GM23338 (cell line): ENCODE measurements around the gene WRAP53. TPM values are rescaled to one million over a fixed set of nuclear protein-coding genes. Genes with fewer than 3 reads are reported as not detected.
"Not testable (repeated sequence)": the region's sequence is repeated elsewhere in the genome, so short reads cannot be mapped to it uniquely, and the experiment has no call there.

ENCODE experiments used
- ATAC-seq: fragments of 200-7000 bp; cut with Tn5 transposase; 3 replicates; pipeline ENCODE4 v1.9.1; 2020
- DNase-seq: peaks from one replicate; pipeline ENCODE4 v3.0.0-alpha.2; 2015; ENCODE audit warnings: low spot score
- H2AFZ ChIP-seq: fragments of 200-600 bp; sonication (generic); 2 replicates; pipeline ENCODE4 v1.8.0; 2016; ENCODE audit warnings: antibody characterized with exemption, mild to moderate bottlenecking, moderate library complexity
- H3F3A ChIP-seq: fragments of 200-600 bp; sonication (generic); replicated peaks from 2 replicates; pipeline ENCODE4 v1.8.0; 2017; ENCODE audit warnings: antibody characterized with exemption, mixed run types, low read depth
- H3K27ac ChIP-seq: fragments of 200-600 bp; sonication (generic); 2 replicates; pipeline ENCODE4 v1.6.1; 2016; ENCODE audit warnings: low read depth
- H3K27me3 ChIP-seq: fragments of 200-600 bp; sonication (generic); 2 replicates; pipeline ENCODE4 v1.8.0; 2016; ENCODE audit warnings: mild to moderate bottlenecking, mixed run types, moderate library complexity; ENCODE audit not compliant: insufficient read depth
- H3K36me3 ChIP-seq: fragments of 200-600 bp; sonication (generic); 2 replicates; pipeline ENCODE4 v1.8.0; 2016; ENCODE audit warnings: mild to moderate bottlenecking; ENCODE audit not compliant: insufficient read depth
- H3K4me1 ChIP-seq: fragments of 200-600 bp; sonication (generic); 2 replicates; pipeline ENCODE4 v1.8.0; 2016; ENCODE audit warnings: mild to moderate bottlenecking, moderate library complexity; ENCODE audit not compliant: insufficient read depth
- H3K4me2 ChIP-seq: fragments of 200-600 bp; sonication (generic); 2 replicates; pipeline ENCODE4 v1.7.1; 2017; ENCODE audit warnings: mixed run types
- H3K4me3 ChIP-seq: fragments of 200-600 bp; sonication (generic); 2 replicates; pipeline ENCODE4 v1.6.1; 2016; ENCODE audit warnings: mixed run types
- H3K79me2 ChIP-seq: fragments of 200-600 bp; sonication (generic); replicated peaks from 2 replicates; pipeline ENCODE4 v1.8.0; 2017; ENCODE audit warnings: mild to moderate bottlenecking; ENCODE audit not compliant: insufficient read depth
- H3K9me2 ChIP-seq: fragments of 200-600 bp; sonication (generic); 2 replicates; pipeline ENCODE4 v1.8.0; 2017; ENCODE audit not compliant: insufficient read depth
- H4K20me1 ChIP-seq: fragments of 200-600 bp; sonication (generic); replicated peaks from 2 replicates; pipeline ENCODE4 v1.8.0; 2017; ENCODE audit warnings: mild to moderate bottlenecking; ENCODE audit not compliant: insufficient read depth
- H3K27ac Mint-ChIP-seq: 2 replicates; pipeline ENCODE4 v1.8.0; 2020; ENCODE audit warnings: inconsistent platforms, mild to moderate bottlenecking, moderate library complexity, mixed read lengths
- H3K27me3 Mint-ChIP-seq: 3 replicates; pipeline ENCODE4 v1.8.0; 2022; ENCODE audit warnings: low read depth, mild to moderate bottlenecking, moderate library complexity, mixed read lengths, inconsistent platforms; ENCODE audit not compliant: insufficient read depth, poor library complexity
- H3K36me3 Mint-ChIP-seq: 3 replicates; pipeline ENCODE4 v1.8.0; 2021; ENCODE audit warnings: low read depth, mild to moderate bottlenecking, inconsistent platforms, moderate library complexity, mixed read lengths
- H3K4me1 Mint-ChIP-seq: 3 replicates; pipeline ENCODE4 v1.8.0; 2020; ENCODE audit warnings: mild to moderate bottlenecking, inconsistent platforms, mixed read lengths
- H3K4me3 Mint-ChIP-seq: 3 replicates; pipeline ENCODE4 v1.8.0; 2021; ENCODE audit warnings: moderate library complexity, mild to moderate bottlenecking, inconsistent platforms, mixed read lengths
- H3K9me3 Mint-ChIP-seq: 3 replicates; pipeline ENCODE4 v1.8.0; 2020; ENCODE audit warnings: moderate library complexity, mild to moderate bottlenecking, inconsistent platforms, mixed read lengths
- CREB1 ChIP-seq: fragments of 250-450 bp; sonication (Bioruptor Pico); IDR thresholded peaks from 2 replicates; pipeline ENCODE4 v1.5.0; 2020; ENCODE audit warnings: low read depth, mild to moderate bottlenecking, moderate library complexity
- POLR2AphosphoS5 ChIP-seq: IDR thresholded peaks from 2 replicates; pipeline ENCODE4 v1.6.1; 2016; ENCODE audit warnings: antibody characterized with exemption, low read depth
- ZNF331 ChIP-seq: fragments of 250-450 bp; sonication (Bioruptor Pico); IDR thresholded peaks from 2 replicates; pipeline ENCODE4 v1.5.0; 2020; ENCODE audit warnings: low read depth, mild to moderate bottlenecking, moderate library complexity
- long read RNA-seq: library from polyadenylated mRNA; unstranded; transcript quantifications from one replicate; pipeline ENCODE4 v2.0.0, GENCODE V29; 2020; ENCODE audit not compliant: unreplicated experiment
- polyA plus RNA-seq: library from polyadenylated mRNA; unstranded; fragments of >200 nt; fragmentation: Nextera tagmentation; extraction: Ambion mirVana; gene quantifications from 2 replicates; pipeline ENCODE4 v1.2.1, GENCODE V29; 2016
- total RNA-seq: library from RNA; depleted of rRNA; stranded (reverse); fragments of >200 nt; shearing (Covaris generic); gene quantifications from 2 replicates; pipeline ENCODE4 v1.2.3, GENCODE V29; 2014; rRNA removed
- TF ChIP-seq, protein P1 (sequence below): IDR thresholded peaks from 2 replicates; pipeline ENCODE4 v1.6.1; 2016; ENCODE audit warnings: antibody characterized with exemption
- TF ChIP-seq, protein P2 (sequence below), 2 experiments: fragments of 200-600 bp in 1 of 2; sonication (generic) in 1 of 2; conservative IDR thresholded peaks; 2 replicates each; pipeline versions ENCODE4 v1.5.1 to v1.6.1; 2016 to 2017; ENCODE audit warnings: antibody characterized with exemption in 2 of 2, low read depth in 2 of 2, mild to moderate bottlenecking in 2 of 2, moderate library complexity in 1 of 2

WRAP53 gene
- 27.1 and 28.1 TPM in 2 replicates for total RNA-seq
- 33.3 and 33.5 TPM in 2 replicates for polyA plus RNA-seq
- long read RNA-seq, full-length matches to known transcripts, result 32 of 36 reads
- long read RNA-seq, partial matches to known transcripts, result 2 of 36 reads
- long read RNA-seq, other reads (novel, unspliced or antisense), result 2 of 36 reads

DNA sequence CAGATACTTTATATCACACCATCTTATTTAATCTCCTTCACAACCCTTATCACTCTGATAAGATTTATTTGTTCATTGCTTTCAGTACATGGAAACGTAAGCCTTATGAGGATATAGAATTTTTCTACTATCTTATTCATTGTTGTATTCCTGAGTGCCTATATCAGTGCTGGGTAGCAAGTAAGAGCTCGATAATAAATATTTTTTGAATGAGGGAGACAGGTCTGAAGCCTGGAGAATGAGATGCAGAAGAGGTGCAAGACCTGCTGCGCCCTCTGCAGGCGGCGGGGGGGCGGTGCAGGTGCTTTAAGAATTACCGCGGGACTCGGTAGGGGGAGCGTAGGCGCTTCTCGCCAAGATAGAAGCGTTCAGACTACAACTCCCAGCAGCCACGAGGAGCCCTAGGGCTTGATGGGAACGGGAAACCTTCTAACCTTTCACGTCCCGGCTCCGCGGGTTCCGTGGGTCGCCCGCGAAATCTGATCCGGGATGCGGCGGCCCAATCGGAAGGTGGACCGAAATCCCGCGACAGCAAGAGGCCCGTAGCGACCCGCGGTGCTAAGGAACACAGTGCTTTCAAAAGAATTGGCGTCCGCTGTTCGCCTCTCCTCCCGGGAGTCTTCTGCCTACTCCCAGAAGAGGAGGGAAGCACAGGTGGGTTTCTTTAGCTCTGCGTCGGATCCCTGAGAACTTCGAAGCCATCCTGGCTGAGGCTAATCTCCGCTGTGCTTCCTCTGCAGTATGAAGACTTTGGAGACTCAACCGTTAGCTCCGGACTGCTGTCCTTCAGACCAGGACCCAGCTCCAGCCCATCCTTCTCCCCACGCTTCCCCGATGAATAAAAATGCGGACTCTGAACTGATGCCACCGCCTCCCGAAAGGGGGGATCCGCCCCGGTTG is at the start of gene WRAP53:
Gene WRAP53, plus strand, starts transcription at position 570 of the 900 bp plus-strand sequence. Its CDS starts 172 bp downstream, at position 742.
- Mint-ChIP-seq H3K9me3 (no peaks in the 10 kb centered on the region; the same call in 2 of the 3 replicates), H3K4me1 (peaks cover 26% of the 10 kb centered on the region), H3K27me3 (peaks cover 45% of the 10 kb centered on the region), H3K36me3 (peaks cover 52% of the 10 kb centered on the region), H3K4me3 (peak within 1 kb of the TSS; percentile 96), H3K27ac (peak within 1 kb of the TSS; percentile 100)
- peak within 1 kb of the TSS; percentile 94 for H3K4me3 ChIP-seq
- peaks cover 15% of the 10 kb centered on the region for H3K4me1 ChIP-seq
- no peaks in the 10 kb centered on the region for H3K27me3 ChIP-seq
- no peaks in the 10 kb centered on the region for H3K9me2 ChIP-seq
- H3K36me3 ChIP-seq, result no peaks in the 10 kb centered on the region
- H3K79me2 ChIP-seq, result peaks cover 52% of the 10 kb centered on the region
- peak within 1 kb of the TSS; percentile 50; the same call in 1 of the 2 replicates for H2AFZ ChIP-seq
- TF ChIP-seq POLR2AphosphoS5 (peak; percentile 82), CREB1 (CRISPR knock-in tag) (0 out of 2 replicates have a peak, but pooled peaks have one; percentile 29), ZNF331 (no peak)
- TF ChIP-seq, protein P1, sequence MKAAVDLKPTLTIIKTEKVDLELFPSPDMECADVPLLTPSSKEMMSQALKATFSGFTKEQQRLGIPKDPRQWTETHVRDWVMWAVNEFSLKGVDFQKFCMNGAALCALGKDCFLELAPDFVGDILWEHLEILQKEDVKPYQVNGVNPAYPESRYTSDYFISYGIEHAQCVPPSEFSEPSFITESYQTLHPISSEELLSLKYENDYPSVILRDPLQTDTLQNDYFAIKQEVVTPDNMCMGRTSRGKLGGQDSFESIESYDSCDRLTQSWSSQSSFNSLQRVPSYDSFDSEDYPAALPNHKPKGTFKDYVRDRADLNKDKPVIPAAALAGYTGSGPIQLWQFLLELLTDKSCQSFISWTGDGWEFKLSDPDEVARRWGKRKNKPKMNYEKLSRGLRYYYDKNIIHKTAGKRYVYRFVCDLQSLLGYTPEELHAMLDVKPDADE, result peak; percentile 92
- TF ChIP-seq, protein P2, sequence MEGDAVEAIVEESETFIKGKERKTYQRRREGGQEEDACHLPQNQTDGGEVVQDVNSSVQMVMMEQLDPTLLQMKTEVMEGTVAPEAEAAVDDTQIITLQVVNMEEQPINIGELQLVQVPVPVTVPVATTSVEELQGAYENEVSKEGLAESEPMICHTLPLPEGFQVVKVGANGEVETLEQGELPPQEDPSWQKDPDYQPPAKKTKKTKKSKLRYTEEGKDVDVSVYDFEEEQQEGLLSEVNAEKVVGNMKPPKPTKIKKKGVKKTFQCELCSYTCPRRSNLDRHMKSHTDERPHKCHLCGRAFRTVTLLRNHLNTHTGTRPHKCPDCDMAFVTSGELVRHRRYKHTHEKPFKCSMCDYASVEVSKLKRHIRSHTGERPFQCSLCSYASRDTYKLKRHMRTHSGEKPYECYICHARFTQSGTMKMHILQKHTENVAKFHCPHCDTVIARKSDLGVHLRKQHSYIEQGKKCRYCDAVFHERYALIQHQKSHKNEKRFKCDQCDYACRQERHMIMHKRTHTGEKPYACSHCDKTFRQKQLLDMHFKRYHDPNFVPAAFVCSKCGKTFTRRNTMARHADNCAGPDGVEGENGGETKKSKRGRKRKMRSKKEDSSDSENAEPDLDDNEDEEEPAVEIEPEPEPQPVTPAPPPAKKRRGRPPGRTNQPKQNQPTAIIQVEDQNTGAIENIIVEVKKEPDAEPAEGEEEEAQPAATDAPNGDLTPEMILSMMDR (conservative IDR thresholded peaks at IDR 0.05; ENCODE audit: low read depth in 2 of 2), result peak; percentile 97 to 99
- ATAC-seq, result peak; percentile 85
- H3K4me2 ChIP-seq, result peak within 1 kb of the TSS; percentile 98
- peak within 1 kb of the TSS; percentile 99 for H3K27ac ChIP-seq
- H4K20me1 ChIP-seq, result peaks cover 15% of the 10 kb centered on the region
- DNase-seq, result peak; percentile 100
- H3F3A ChIP-seq, result peaks cover 15% of the 10 kb centered on the region

DNA sequence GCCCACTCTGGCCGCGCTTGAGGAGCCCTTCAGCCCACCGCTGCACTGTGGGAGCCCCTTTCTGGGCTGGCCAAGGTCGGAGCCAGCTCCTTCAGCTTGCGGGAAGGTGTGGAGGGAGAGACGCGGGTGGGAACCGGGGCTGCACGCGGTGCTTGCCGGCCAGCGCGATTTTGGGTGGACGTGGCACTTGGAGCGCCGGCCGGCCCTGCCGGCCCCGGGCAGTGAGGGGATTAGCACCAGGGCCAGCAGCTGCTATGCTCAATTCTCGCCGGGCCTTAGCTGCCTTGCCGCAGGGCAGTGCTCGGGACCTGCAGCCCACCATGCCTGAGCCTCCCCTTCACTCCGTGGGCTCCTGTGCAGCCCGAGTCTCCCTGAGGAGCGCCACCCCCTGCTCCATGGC is 47.5 kb upstream of the WRAP53 start:
- peaks cover 7% of the 10 kb centered on the region; the same call in 1 of the 2 replicates for H3K4me1 ChIP-seq
- peaks cover 9% of the 10 kb centered on the region for H3K4me1 Mint-ChIP-seq
- no peaks in the 10 kb centered on the region for H4K20me1 ChIP-seq
- H3F3A ChIP-seq, result no peaks in the 10 kb centered on the region
- H3K9me2 ChIP-seq, result no peaks in the 10 kb centered on the region
- TF ChIP-seq, protein P1, result no peak
- no peak overlapping the region for H3K27ac ChIP-seq
- H3K27me3 ChIP-seq, result no peaks in the 10 kb centered on the region
- no peak for DNase-seq
- H3K4me2 ChIP-seq, result no peak overlapping the region
- no peak for ATAC-seq
- no peaks in the 10 kb centered on the region for H3K79me2 ChIP-seq
- no peaks in the 10 kb centered on the region for H3K36me3 ChIP-seq
- peaks cover 2% of the 10 kb centered on the region; the same call in 1 of the 3 replicates for H3K9me3 Mint-ChIP-seq
- H3K27me3 Mint-ChIP-seq, result peaks cover 6% of the 10 kb centered on the region
- no peak overlapping the region for H3K27ac Mint-ChIP-seq
- H2AFZ ChIP-seq, result no peak overlapping the region
- no peak overlapping the region for H3K4me3 Mint-ChIP-seq
- no peaks in the 10 kb centered on the region for H3K36me3 Mint-ChIP-seq
- H3K4me3 ChIP-seq, result no peak overlapping the region

DNA sequence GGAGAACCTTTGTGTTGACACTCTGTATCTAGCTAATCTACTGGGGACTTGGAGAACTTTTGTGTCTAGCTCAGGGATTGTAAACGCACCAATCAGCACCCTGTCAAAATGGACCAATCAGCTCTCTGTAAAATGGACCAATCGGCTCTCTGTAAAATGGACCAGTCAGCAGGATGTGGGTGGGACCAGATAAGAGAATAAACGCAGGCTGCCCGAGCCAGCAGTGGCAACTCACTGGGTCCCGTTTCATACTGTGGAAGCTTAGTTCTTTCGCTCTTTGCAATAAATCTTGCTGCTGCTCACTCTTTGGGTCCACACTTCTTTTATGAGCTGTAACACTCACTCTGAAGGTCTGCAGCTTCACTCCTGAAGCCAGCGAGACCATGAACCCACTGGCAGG is 46.6 kb upstream of the WRAP53 start:
- H4K20me1 ChIP-seq, H3K36me3 ChIP-seq, H2AFZ ChIP-seq, H3K27me3 Mint-ChIP-seq, H3K4me3 Mint-ChIP-seq, H3K4me3 ChIP-seq, H3K9me2 ChIP-seq, H3K27ac ChIP-seq, H3K4me2 ChIP-seq, ATAC-seq, H3K79me2 ChIP-seq, H3K9me3 Mint-ChIP-seq, H3K27me3 ChIP-seq, H3K27ac Mint-ChIP-seq, H3K4me1 ChIP-seq, H3K36me3 Mint-ChIP-seq, H3F3A ChIP-seq, H3K4me1 Mint-ChIP-seq, DNase-seq: not testable (repeated sequence)
